IMR-90 (cell line): Measurements from ENCODE around the gene ECE2. TPM values are rescaled to one million over a fixed set of nuclear protein-coding genes. Genes with fewer than 3 reads are reported as not detected.

Source experiments
- ATAC-seq: fragments of 200-7000 bp; cut with Tn5 transposase; 2 replicates; pipeline ENCODE4 v1.9.1; 2020; ENCODE audit warnings: low read depth, mild to moderate bottlenecking, moderate library complexity
- BruUV-seq: library from RNA; stranded (reverse); fragments of 400-500 nt; replicated peaks from 2 replicates; lab custom pipeline; 2021; lab: Mats Ljungman, UMichigan
- CTCF ChIA-PET: fragments of 300-600 bp; formaldehyde crosslinking; extraction: SDS; loops from one replicate; lab custom pipeline; 2021; ENCODE audit warnings: antibody characterized with exemption; lab: Yijun Ruan, JAX
- POLR2A ChIA-PET: fragments of 300-600 bp; sonication (Branson Sonifier 250); formaldehyde crosslinking; loops from one replicate; lab custom pipeline; 2022; ENCODE audit warnings: antibody characterized with exemption; ENCODE audit not compliant: unreplicated experiment; lab: Charles Lee
- DNase-seq: peaks from one replicate; pipeline ENCODE4 v3.0.0; 2013
- H2AFZ ChIP-seq: replicated peaks from 2 replicates; pipeline ENCODE3; 2013; ENCODE audit warnings: low read length, mild to moderate bottlenecking; ENCODE audit not compliant: poor library complexity
- H2AK5ac ChIP-seq: 2 replicates; pipeline ENCODE4 v1.6.1; 2013; ENCODE audit warnings: low read depth, low read length, inconsistent platforms
- H2AK9ac ChIP-seq: replicated peaks from 2 replicates; pipeline ENCODE3; 2013; ENCODE audit warnings: mild to moderate bottlenecking, low read depth, low read length, moderate library complexity; ENCODE audit not compliant: poor library complexity
- H2BK120ac ChIP-seq: 2 replicates; pipeline ENCODE4 v1.6.1; 2013; ENCODE audit warnings: low read depth, low read length, inconsistent platforms
- H2BK15ac ChIP-seq: 3 replicates; pipeline ENCODE4 v1.6.1; 2013; ENCODE audit warnings: low read depth, low read length, inconsistent platforms
- H2BK20ac ChIP-seq: 2 replicates; pipeline ENCODE4 v1.6.1; 2013; ENCODE audit warnings: low read depth, mild to moderate bottlenecking, inconsistent platforms, low read length, moderate library complexity
- H2BK5ac ChIP-seq: 2 replicates; pipeline ENCODE4 v1.6.1; 2013; ENCODE audit warnings: mild to moderate bottlenecking, low read depth, low read length, inconsistent platforms; ENCODE audit not compliant: poor library complexity, severe bottlenecking
- H3K14ac ChIP-seq: replicated peaks from 2 replicates; pipeline ENCODE4 v1.6.1; 2013; ENCODE audit warnings: low read depth, low read length, inconsistent platforms
- H3K18ac ChIP-seq: 2 replicates; pipeline ENCODE4 v1.6.1; 2013; ENCODE audit warnings: low read depth, low read length, control low read depth
- H3K23ac ChIP-seq: 2 replicates; pipeline ENCODE4 v1.6.1; 2013; ENCODE audit warnings: low read depth, low read length, inconsistent platforms
- H3K27ac ChIP-seq: 2 replicates; pipeline ENCODE4 v1.5.1; 2013; ENCODE audit warnings: mild to moderate bottlenecking, control low read depth, low read length; ENCODE audit not compliant: insufficient read depth
- H3K27me3 ChIP-seq: 2 replicates; pipeline ENCODE4 v1.6.1; 2013; ENCODE audit warnings: low read length; ENCODE audit not compliant: control insufficient read depth, insufficient read depth
- H3K36me3 ChIP-seq: 2 replicates; pipeline ENCODE4 v1.6.1; 2013; ENCODE audit warnings: low read length, mixed read lengths; ENCODE audit not compliant: control insufficient read depth, insufficient read depth
- H3K4ac ChIP-seq: 2 replicates; pipeline ENCODE4 v1.6.1; 2013; ENCODE audit warnings: low read depth, low read length, inconsistent platforms
- H3K4me1 ChIP-seq: 2 replicates; pipeline ENCODE4 v1.6.1; 2013; ENCODE audit warnings: low read length, mixed read lengths; ENCODE audit not compliant: control insufficient read depth, insufficient read depth
- H3K4me2 ChIP-seq: 2 replicates; pipeline ENCODE4 v1.6.1; 2013; ENCODE audit warnings: low read depth, mild to moderate bottlenecking, control low read depth, low read length, moderate library complexity
- H3K4me3 ChIP-seq: 2 replicates; pipeline ENCODE4 v1.5.1; 2013; ENCODE audit warnings: low read depth, mild to moderate bottlenecking, control low read depth, low read length, moderate library complexity; ENCODE audit not compliant: insufficient read depth
- H3K56ac ChIP-seq: 2 replicates; pipeline ENCODE4 v1.6.1; 2013; ENCODE audit warnings: low read length, inconsistent platforms; ENCODE audit not compliant: insufficient read depth; ENCODE audit errors: extremely low read depth
- H3K79me1 ChIP-seq, 2 experiments: 2 replicates each; pipeline ENCODE4 v1.6.1; 2013; ENCODE audit warnings: low read length in 2 of 2, inconsistent platforms in 1 of 2, low read depth in 1 of 2
- H3K9ac ChIP-seq: 2 replicates; pipeline ENCODE4 v1.6.1; 2013; ENCODE audit warnings: low read depth, low read length, control low read depth
- H3K9me1 ChIP-seq: 2 replicates; pipeline ENCODE4 v1.6.1; 2013; ENCODE audit warnings: low read length, inconsistent platforms; ENCODE audit not compliant: insufficient read depth
- H3K9me3 ChIP-seq: 2 replicates; pipeline ENCODE4 v1.6.1; 2013; ENCODE audit warnings: low read length; ENCODE audit not compliant: control insufficient read depth, insufficient read depth
- H4K20me1 ChIP-seq: 2 replicates; pipeline ENCODE4 v1.6.1; 2013; ENCODE audit warnings: low read length, inconsistent platforms; ENCODE audit not compliant: insufficient read depth
- H4K5ac ChIP-seq: 2 replicates; pipeline ENCODE4 v1.6.1; 2013; ENCODE audit warnings: mild to moderate bottlenecking, low read depth, low read length, control low read depth
- H4K8ac ChIP-seq, 2 experiments: 2 replicates each; pipeline ENCODE4 v1.6.1; 2013; ENCODE audit warnings: low read depth in 2 of 2, low read length in 2 of 2, control low read depth in 1 of 2, inconsistent platforms in 1 of 2
- H4K91ac ChIP-seq: 2 replicates; pipeline ENCODE4 v1.6.1; 2013; ENCODE audit warnings: low read depth, low read length, inconsistent platforms; ENCODE audit not compliant: insufficient read depth
- POLR2A ChIP-seq: IDR thresholded peaks from 2 replicates; pipeline ENCODE4 v1.6.1; 2012; ENCODE audit warnings: mild to moderate bottlenecking, low read depth, low read length
- RAD21 ChIP-seq: IDR thresholded peaks from 2 replicates; pipeline ENCODE4 v1.6.1; 2012; ENCODE audit warnings: low read length, improper control_type of control experiment
- RCOR1 ChIP-seq: IDR thresholded peaks from 2 replicates; pipeline ENCODE4 v1.6.1; 2012; ENCODE audit warnings: mild to moderate bottlenecking, low read length, improper control_type of control experiment; ENCODE audit not compliant: insufficient replicate concordance
- SMC3 ChIP-seq: fragments of 150-350 bp; IDR thresholded peaks from 2 replicates; pipeline ENCODE4 v1.6.1; 2016; ENCODE audit warnings: low read depth, mild to moderate bottlenecking, antibody characterized with exemption, low read length, moderate library complexity
- USF2 ChIP-seq: fragments of 150-350 bp; IDR thresholded peaks from 2 replicates; pipeline ENCODE4 v1.6.1; 2017; ENCODE audit warnings: mild to moderate bottlenecking, antibody characterized with exemption, low read length, low read depth
- WGBS, 2 experiments: methylation state at CpG; one replicate each; pipeline versions ENCODE4 v1.1.5 to v1.1.7; 2013; ENCODE audit warnings: missing lambda C conversion rate in 2 of 2; ENCODE audit not compliant: insufficient read length in 1 of 2; ENCODE audit errors: extremely low coverage in 2 of 2; 5-methylcytosine and 5-hydroxymethylcytosine counted together
- dilution Hi-C: fragments of 300-500 bp; cut with HindIII; formaldehyde crosslinking; loops from one replicate; pipeline ENCODE4 v1.14.3; 2018; ENCODE audit warnings: low sequenced_read_pairs; ENCODE audit not compliant: unreplicated experiment
- in situ Hi-C: fragments of 300-500 bp; cut with MboI; formaldehyde crosslinking; loops from 3 replicates; pipeline ENCODE4 v1.14.3; 2019; ENCODE audit warnings: low sequenced_read_pairs, inconsistent platforms, mixed read lengths
- intact Hi-C: fragments of 100-400 bp; cut with micrococcal nuclease; formaldehyde crosslinking; loops from 2 replicates; pipeline ENCODE4 v1.10.0; 2022
- polyA plus RNA-seq, 3 experiments: library from polyadenylated mRNA; depleted of rRNA; stranded (reverse); fragments of >200 nt; gene quantifications; 2 replicates each; pipeline ENCODE4 v1.2.3, GENCODE V29; 2012; ENCODE audit warnings: low replicate concordance in 1 of 3
- total RNA-seq: library from RNA; depleted of rRNA; stranded (reverse); fragments of >200 nt; gene quantifications from 2 replicates; pipeline ENCODE4 v1.2.3, GENCODE V29; 2012

Gene ECE2
- total and polyA plus RNA-seq, 2 of the 4 experiments (the other 2 are of a cell fraction), result not detected

- ChIA-PET CTCF (interaction anchor here (0.6 kb wide), 2 partner anchors 12 to 1353 kb away, joined by 4 to 9 read pairs; no protein-coding TSS in a partner anchor), POLR2A (no interaction called here)
- Histone ChIP-seq H3K4me2 (no peak overlapping the region), H3K56ac (no peak overlapping the region), H3K4me3 (no peak overlapping the region), H2AFZ (no peak overlapping the region), H3K9me3 (no peaks in the 10 kb centered on the region), H3K36me3 (no peaks in the 10 kb centered on the region), H3K27ac (no peak overlapping the region), H3K23ac (no peak overlapping the region), H2BK5ac (no peak overlapping the region), H3K4ac (no peak overlapping the region), H4K8ac (no peak overlapping the region), H2BK20ac (no peak overlapping the region), H3K14ac (no peak overlapping the region), H3K9ac (no peak overlapping the region), H3K9me1 (0 out of 2 replicates have a peak, but pooled peaks cover 3% of the 10 kb centered on the region), H3K18ac (no peak overlapping the region), H4K91ac (no peak overlapping the region), H2BK15ac (no peak overlapping the region), H2BK120ac (no peak overlapping the region), H2AK5ac (no peak overlapping the region), H3K27me3 (peaks cover 54% of the 10 kb centered on the region), H3K4me1 (no peaks in the 10 kb centered on the region; the same call in 1 of the 2 replicates), H3K79me1 (no peaks in the 10 kb centered on the region), H4K20me1 (no peaks in the 10 kb centered on the region; the same call in 1 of the 2 replicates), H2AK9ac (no peak overlapping the region), H4K5ac (no peak overlapping the region)
- WGBS, 2 experiments, result no CpG with 5 or more reads among the region's 4 CpGs
- BruUV-seq, result no TSS peak
- dilution Hi-C loops (no loop called here), in situ Hi-C loops (no loop called here), intact Hi-C loops (no loop called here)
- TF ChIP-seq USF2 (no peak), RAD21 (no peak), POLR2A (no peak), SMC3 (no peak), RCOR1 (no peak)
- ATAC-seq (peak; percentile 70), DNase-seq (peak; percentile 83)
Observed at GRCh38 chr3:184234224-184234623, 41.6 kb upstream of the ECE2 start.
